Measurements from ENCODE around the gene TLE4.

DNA sequence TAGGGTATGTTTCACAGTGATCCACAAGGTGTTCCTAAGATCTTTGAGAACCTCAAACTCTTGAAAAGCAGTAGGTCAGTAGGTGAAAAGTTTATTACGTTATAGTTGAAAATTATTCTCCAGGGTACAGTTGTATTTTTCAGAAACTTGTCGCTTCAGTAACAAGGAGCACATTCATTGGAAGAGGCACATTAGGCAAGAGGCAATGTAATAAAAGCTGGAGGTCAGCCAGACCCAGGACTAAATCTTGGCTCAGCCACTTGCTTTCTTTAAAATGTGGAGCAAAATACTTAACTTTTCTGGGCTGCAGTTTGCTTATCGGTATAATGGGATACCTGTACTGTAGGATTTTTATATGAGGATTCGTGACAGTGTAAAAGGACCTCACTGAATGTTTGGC, 45.6 kb downstream of the TLE4 start:
- TF ChIP-seq, protein P1, sequence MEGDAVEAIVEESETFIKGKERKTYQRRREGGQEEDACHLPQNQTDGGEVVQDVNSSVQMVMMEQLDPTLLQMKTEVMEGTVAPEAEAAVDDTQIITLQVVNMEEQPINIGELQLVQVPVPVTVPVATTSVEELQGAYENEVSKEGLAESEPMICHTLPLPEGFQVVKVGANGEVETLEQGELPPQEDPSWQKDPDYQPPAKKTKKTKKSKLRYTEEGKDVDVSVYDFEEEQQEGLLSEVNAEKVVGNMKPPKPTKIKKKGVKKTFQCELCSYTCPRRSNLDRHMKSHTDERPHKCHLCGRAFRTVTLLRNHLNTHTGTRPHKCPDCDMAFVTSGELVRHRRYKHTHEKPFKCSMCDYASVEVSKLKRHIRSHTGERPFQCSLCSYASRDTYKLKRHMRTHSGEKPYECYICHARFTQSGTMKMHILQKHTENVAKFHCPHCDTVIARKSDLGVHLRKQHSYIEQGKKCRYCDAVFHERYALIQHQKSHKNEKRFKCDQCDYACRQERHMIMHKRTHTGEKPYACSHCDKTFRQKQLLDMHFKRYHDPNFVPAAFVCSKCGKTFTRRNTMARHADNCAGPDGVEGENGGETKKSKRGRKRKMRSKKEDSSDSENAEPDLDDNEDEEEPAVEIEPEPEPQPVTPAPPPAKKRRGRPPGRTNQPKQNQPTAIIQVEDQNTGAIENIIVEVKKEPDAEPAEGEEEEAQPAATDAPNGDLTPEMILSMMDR (conservative IDR thresholded peaks at IDR 0.05) = no peak
- no peak for TF ChIP-seq ZFX (IDR thresholded peaks at IDR 0.05)

All from C4-2B (cell line).